Thyroid gland (tissue), 4 donors: Measurements from ENCODE around the gene MGAT4C. TPM values are rescaled to one million over a fixed set of nuclear protein-coding genes. Genes with fewer than 3 reads are reported as not detected.
"Not testable (repeated sequence)": the region's sequence is repeated elsewhere in the genome, so short reads cannot be mapped to it uniquely, and the experiment has no call there.

Experiments
- DNase-seq, 2 donors: peaks; one replicate each; pipeline ENCODE4 v3.0.0-alpha.2; 2019
- H3K27ac ChIP-seq, 3 donors: fragments of 200-600 bp; sonication (generic); 1 replicate in 2 of 3; 2 replicates in 1 of 3; pipeline ENCODE4 v1.5.1; 2016 to 2019; ENCODE audit warnings: mild to moderate bottlenecking in 1 of 3, moderate library complexity in 1 of 3
- H3K27me3 ChIP-seq: fragments of 200-600 bp; sonication (generic); one replicate; pipeline ENCODE4 v1.5.1; 2019
- H3K36me3 ChIP-seq, 2 donors: fragments of 200-600 bp; sonication (generic); one replicate each; pipeline ENCODE4 v1.5.1; 2016 to 2019
- H3K4me1 ChIP-seq, 2 donors: fragments of 200-600 bp; sonication (generic); one replicate each; pipeline ENCODE4 v1.5.1; 2017 to 2019
- H3K4me3 ChIP-seq, 3 donors: fragments of 200-600 bp; sonication (generic); replicated peaks in 1 of 3; 1 replicate in 2 of 3; 2 replicates in 1 of 3; pipeline ENCODE4 v1.5.1; 2016; ENCODE audit warnings: mild to moderate bottlenecking in 1 of 3
- H3K9me3 ChIP-seq: fragments of 200-600 bp; sonication (generic); one replicate; pipeline ENCODE4 v1.5.1; 2017
- CTCF ChIP-seq, 6 experiments: fragments of 200-600 bp in 3 of 6; fragments of 450-650 bp in 3 of 6; sonication (generic) in 3 of 6; IDR thresholded peaks; one replicate each; pipeline ENCODE4 v1.5.1; 2016 to 2019; ENCODE audit warnings: antibody characterized with exemption in 6 of 6, mild to moderate bottlenecking in 2 of 6, inconsistent platforms in 1 of 6, moderate library complexity in 1 of 6
- POLR2A ChIP-seq, 2 donors: fragments of 450-650 bp; IDR thresholded peaks; one replicate each; pipeline ENCODE4 v1.6.1; 2017; ENCODE audit warnings: antibody characterized with exemption in 2 of 2, mild to moderate bottlenecking in 2 of 2, moderate library complexity in 1 of 2
- WGBS, 2 donors: methylation state at CpG; one replicate each; pipeline ENCODE4 v1.1.5; 2017; 5-methylcytosine and 5-hydroxymethylcytosine counted together
- intact Hi-C: fragments of 100-400 bp; cut with DNase I; formaldehyde crosslinking; loops from one replicate; pipeline ENCODE4 v1.15.1; 2023
- total RNA-seq, 4 donors: library from RNA; depleted of rRNA; stranded (reverse); fragments of >200 nt; gene quantifications; one replicate each; pipeline ENCODE4 v1.2.3, GENCODE V29; 2016

MGAT4C gene
- 100 to 1,000 TPM in 1 of 4 donors, 10 to 100 TPM in 3; 45.1 to 113 (median 63.2) TPM for total RNA-seq

- no peaks in the 10 kb centered on the region for H3K36me3 ChIP-seq
- H3K9me3 ChIP-seq = no peaks in the 10 kb centered on the region
- H3K27ac ChIP-seq = peak within 1 kb of the TSS; percentile 72 to 84 (median 79)
- WGBS, 2 donors = 13 to 20% methylated on average over 3 of the region's 3 CpGs
- peak in 1 of 2 donors; percentile 89 for TF ChIP-seq POLR2A (IDR thresholded peaks at IDR 0.05)
- TF ChIP-seq CTCF (IDR thresholded peaks at IDR 0.05) = no peak
- H3K4me3 ChIP-seq = peak within 1 kb of the TSS in 2 of 3 donors; percentile 14 to 63
- H3K27me3 ChIP-seq = no peaks in the 10 kb centered on the region
- intact Hi-C loops = no loop called here
- H3K4me1 ChIP-seq = peaks cover 9 to 11% of the 10 kb centered on the region in 2 donors
- peak; percentile 42 to 48 for DNase-seq
These were observed at the start of gene MGAT4C for GRCh38 chr12:86256163-86256562. MGAT4C (minus strand) TSS chr12:86256391.

GRCh38 chr12:86296396-86296795 lies 40.2 kb upstream of the MGAT4C start:
- intact Hi-C loops, H3K27me3 ChIP-seq, H3K9me3 ChIP-seq, H3K27ac ChIP-seq, H3K4me1 ChIP-seq, DNase-seq, H3K4me3 ChIP-seq, H3K36me3 ChIP-seq: not testable (repeated sequence)
- WGBS, 2 donors = 97 to 98% methylated on average over 6 to 20 of the region's 31 CpGs

GRCh38 chr12:86293682-86294240 lies 37.6 kb upstream of the MGAT4C start:
- TF ChIP-seq CTCF (IDR thresholded peaks at IDR 0.05) (no peak), POLR2A (IDR thresholded peaks at IDR 0.05) (no peak)
- H3K27me3 ChIP-seq = no peaks in the 10 kb centered on the region
- WGBS, 2 donors = 70 to 82% methylated on average over 3 of the region's 3 CpGs
- no peak overlapping the region for H3K4me3 ChIP-seq
- H3K27ac ChIP-seq = no peak overlapping the region
- no peaks in the 10 kb centered on the region for H3K4me1 ChIP-seq
- intact Hi-C loops = no loop called here
- no peaks in the 10 kb centered on the region for H3K36me3 ChIP-seq
- no peak for DNase-seq
- H3K9me3 ChIP-seq = no peaks in the 10 kb centered on the region

GRCh38 chr12:86292480-86292879 lies 36.3 kb upstream of the MGAT4C start:
- no peaks in the 10 kb centered on the region for H3K36me3 ChIP-seq
- H3K27ac ChIP-seq = no peak overlapping the region
- H3K27me3 ChIP-seq = no peaks in the 10 kb centered on the region
- no peak overlapping the region for H3K4me3 ChIP-seq
- intact Hi-C loops = no loop called here
- TF ChIP-seq POLR2A (IDR thresholded peaks at IDR 0.05) (no peak), CTCF (IDR thresholded peaks at IDR 0.05) (no peak)
- H3K9me3 ChIP-seq = no peaks in the 10 kb centered on the region
- WGBS, 2 donors = 72 to 75% methylated on average over 3 of the region's 3 CpGs
- H3K4me1 ChIP-seq = no peaks in the 10 kb centered on the region
- no peak for DNase-seq

GRCh38 chr12:86290615-86291014 lies 34.4 kb upstream of the MGAT4C start:
- Histone ChIP-seq H3K36me3 (no peaks in the 10 kb centered on the region), H3K4me1 (no peaks in the 10 kb centered on the region), H3K9me3 (no peaks in the 10 kb centered on the region), H3K4me3 (no peak overlapping the region), H3K27me3 (no peaks in the 10 kb centered on the region), H3K27ac (no peak overlapping the region)
- TF ChIP-seq POLR2A (IDR thresholded peaks at IDR 0.05) = no peak
- TF ChIP-seq CTCF (IDR thresholded peaks at IDR 0.05) = no peak
- WGBS, 2 donors = 92 to 97% methylated on average over 3 of the region's 3 CpGs
- intact Hi-C loops = no loop called here
- DNase-seq = no peak
